NCI-H2171 treated with DMSO at 0.1 percent for 48 hours (cell line): ENCODE data around the gene BRSK2.
"Not testable (repeated sequence)": the region's sequence is repeated elsewhere in the genome, so short reads cannot be mapped to it uniquely, and the experiment has no call there.

Experiments used
- DNase-seq: peaks from one replicate; lab custom pipeline; 2025; lab: John Stamatoyannopoulos, UW

Gene BRSK2

DNA sequence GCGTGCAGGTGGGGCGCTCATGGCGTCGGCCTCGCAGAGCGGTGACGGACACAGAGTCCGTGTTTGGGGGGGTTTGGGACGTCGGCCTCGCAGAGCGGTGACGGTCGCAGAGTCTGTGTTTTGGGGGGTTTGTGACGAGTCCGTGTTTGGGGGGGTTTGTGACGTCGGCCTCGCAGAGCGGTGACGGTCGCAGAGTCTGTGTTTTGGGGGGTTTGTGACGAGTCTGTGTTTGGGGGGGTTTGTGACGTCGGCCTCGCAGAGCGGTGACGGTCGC, 20.1 kb downstream of the BRSK2 start:
- DNase-seq = not testable (repeated sequence)

DNA sequence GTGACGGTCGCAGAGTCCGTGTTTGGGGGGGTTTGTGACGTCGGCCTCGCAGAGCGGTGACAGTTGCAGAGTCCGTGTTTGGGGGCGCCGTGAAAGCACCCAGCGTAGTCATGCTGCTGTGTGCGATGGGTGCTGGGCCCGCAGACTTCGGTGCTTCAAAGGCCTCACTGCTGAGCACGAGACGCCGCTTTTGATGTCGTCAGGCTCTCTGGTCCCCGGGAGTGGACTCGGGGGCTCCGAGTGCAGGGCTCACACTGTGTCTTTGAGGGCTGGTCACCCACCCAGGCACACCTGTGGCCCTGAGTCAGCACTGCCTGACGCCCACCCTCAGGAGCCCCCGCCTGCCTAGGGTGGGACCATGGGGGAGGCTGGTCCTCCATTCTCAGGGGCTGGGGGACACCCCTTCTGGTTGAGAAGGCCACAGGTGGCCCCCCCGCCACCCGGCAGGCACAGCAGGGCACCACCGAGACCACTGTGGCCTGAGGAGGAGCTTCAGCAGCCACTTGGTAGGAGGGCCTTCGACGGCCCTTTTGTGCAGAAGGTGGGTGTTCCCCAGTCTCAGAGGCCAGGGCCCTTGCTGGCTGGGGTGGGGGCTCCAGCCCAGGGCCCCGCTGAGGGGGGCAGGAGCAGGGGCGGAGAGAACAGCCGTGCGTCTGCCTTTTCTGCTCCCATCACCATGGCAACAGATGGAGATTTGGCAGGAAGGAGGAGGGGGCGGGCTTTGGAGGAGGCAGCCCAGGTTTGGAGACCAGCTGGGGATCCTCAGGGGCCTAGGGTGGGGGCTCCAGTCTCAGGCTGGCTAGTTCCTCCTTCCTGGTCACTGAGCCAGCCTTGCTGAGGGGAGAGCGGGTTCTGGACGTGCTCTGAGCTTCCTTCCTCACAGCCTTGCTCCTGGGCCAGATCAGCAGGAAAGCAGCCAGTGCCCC, 20.9 kb downstream of the BRSK2 start:
- DNase-seq = peak; percentile 54

DNA sequence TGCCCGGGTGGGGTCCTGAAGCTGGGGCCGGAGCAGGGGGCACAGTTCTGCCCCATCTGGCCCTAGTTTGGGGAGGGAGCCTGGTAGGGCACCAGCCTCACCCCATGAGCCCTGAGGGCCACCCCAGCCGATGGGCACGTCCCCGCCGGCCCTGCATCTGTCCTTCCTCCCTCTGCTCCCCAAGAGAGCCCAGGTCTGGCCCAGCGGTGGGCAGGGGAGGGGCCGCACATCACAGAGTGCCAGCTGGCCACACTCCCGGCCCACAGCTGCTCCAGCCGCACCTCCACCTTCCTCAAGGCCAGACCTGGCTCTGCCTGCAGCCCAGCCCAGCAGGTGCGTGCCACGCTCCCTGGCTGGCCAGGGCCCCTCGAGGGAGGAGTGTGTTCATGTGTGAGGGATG, 21.6 kb downstream of the BRSK2 start:
- DNase-seq = no peak

DNA sequence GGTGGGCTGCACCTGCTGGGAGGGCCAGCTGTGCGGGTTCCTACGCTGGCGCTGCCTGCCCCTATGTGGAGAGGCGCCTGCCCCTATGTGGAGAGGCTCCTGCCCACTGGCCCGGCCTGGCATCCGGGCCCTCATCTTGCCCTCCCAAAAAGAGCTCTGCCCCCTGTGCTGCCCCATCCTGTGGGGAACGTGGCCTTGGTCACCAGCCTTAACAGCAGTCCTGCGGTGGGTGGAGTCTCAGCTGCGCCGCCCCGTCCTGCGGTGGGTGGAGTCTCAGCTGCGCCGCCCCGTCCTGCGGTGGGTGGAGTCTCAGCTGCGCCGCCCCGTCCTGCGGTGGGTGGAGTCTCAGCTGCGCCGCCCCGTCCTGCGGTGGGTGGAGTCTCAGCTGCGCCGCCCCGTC, 22.0 kb downstream of the BRSK2 start:
- not testable (repeated sequence) for DNase-seq

DNA sequence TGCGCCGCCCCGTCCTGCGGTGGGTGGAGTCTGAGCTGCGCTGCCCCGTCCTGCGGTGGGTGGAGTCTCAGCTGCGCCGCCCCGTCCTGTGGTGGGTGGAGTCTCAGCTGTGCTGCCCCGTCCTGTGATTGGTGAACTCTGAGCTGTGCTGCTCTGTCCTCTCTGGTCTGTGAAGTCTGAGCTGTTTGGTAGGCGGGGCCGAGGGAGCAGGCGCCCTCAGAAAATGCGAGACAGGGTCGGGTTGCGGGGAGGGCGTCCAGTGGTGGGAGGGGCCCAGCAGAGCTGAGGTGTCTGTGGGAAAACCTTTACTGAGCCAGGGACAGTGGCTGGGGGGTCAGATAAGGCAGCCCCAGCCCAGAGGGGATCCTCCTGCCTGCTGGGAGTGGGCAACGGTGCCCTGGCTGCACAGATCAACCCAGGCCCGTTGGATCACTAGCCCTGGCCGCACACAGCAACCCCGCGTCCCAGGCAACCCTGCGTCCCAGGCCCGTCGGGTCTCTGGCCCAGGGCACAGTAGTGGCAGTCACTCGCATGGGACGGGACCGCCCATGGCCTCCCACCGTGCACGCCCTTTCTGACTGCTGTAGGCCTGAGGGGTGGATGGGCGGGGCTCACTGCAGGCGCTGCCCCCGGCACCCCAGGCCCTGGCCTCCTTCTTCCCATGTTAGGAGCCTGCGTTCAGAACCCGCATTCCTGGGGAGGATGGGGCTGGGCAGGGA, 22.8 kb downstream of the BRSK2 start:
- DNase-seq = no peak

DNA sequence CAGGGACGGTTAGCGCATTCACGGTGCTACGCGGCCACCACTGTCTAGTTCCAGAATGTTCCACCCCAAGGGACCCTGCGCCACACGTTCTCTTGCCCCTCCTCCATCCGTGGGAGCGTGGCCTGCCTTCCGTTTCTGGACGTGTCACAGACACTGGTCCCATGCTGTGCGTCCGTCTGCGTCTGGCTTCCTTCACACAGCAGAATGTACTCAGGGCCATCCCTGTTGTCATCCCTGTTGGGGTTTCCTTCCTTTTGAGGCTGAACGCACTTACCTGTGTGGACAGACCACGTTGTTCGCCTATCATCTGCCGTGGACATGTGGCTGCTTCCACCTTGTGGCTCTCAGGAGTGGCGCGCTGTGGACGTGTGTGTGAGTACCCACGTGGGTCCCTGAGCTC, 24.9 kb downstream of the BRSK2 start:
- no peak for DNase-seq

DNA sequence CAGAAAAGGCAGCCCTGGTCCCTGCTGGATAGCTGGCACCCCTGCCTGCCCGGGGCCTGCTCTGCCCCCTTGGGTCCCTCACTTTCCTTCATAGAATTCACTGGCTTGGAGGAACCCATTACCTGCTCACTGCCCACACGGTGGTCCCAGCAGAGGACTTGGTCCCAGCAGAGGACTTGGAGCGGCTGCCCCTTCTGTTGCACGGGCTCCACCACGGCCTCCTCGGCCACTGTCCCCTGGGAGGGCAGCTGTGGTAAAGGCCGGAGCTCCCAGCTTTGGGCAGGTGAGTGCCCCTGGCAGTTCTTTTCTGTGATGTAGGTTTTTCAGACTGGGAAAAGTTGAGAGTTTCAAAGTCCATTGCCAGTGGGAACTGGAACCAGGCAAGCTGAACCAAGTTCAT, 25.9 kb downstream of the BRSK2 start:
- no peak for DNase-seq

DNA sequence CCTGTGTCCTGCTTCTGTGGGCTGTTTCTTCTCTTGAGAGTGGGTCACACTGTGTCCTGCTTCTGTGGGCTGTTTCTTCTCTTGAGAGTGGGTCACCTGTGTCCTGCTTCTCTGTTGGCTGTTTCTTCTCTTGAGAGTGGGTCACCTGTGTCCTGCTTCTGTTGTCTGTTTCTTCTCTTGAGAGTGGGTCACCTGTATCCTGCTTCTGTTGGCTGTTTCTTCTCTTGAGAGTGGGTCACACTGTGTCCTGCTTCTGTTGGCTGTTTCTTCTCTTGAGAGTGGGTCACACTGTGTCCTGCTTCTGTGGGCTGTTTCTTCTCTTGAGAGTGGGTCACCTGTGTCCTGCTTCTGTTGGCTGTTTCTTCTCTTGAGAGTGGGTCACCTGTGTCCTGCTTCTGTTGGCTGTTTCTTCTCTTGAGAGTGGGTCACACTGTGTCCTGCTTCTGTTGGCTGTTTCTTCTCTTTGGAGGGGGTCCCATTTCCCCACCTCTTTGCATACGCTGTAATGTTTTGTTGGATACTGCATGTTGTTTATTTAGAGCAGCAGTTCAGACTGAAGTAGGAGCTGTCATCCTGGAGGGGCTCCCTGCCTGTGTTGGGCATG, 28.6 kb downstream of the BRSK2 start:
- DNase-seq = not testable (repeated sequence)

DNA sequence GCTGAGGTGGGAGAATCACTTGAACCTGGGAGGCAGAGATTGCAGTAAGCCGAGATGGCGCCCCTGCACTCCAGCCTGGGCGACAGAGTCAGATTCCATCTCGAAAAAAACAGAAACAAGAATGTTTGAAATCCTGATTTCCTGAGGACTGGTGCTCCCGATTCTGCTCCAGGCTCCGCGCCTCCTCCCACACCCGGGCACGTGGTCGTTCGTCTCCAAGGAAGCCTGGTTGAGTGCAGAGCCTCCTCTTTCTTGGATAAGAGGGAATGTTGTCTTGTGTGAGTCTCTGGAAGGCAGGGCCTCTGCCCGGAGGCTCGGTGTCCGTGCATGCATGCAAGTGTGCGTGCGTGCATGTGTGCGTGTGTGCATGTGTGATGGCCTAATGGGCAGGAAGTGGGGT, 30.1 kb downstream of the BRSK2 start:
- no peak for DNase-seq

DNA sequence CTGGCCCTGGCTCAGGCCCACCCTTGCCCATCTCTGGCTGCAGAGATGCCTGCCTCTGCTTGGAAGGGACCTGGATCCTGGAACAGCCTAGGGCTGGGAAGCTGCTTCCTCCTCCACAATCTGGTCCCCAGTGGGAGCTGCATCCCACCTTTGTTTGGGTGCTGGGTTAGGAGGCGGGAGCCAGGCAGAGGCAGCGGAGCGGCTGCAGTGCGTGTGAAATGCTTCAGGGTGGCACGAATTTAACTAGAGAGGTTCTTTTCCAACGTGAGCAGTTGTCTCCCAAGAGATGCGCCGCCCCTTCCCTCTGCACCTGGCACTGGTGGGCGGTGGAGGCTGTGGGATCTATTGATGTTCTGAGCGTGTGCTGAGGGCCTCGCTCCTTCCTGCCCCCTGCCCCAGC, 31.6 kb downstream of the BRSK2 start:
- no peak for DNase-seq

DNA sequence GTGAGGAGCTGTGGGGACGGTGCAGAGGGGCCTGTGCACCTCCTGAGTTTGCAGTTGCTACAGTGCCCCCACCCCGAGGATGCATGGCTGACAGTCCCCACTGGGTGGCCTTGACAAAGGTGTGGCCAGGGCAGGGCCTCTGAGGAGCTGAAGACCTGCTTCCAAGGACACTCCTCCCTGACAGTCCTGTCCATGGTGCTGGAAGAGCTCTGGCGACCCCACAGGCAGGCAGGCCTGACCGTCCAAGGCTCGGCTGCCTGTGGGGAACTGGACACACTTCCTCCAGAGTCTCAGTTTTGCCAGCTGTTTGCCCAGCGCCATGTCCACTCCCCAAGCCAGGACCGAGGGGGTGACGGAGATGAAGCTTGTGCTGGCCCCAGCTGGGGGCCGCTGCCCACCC, 32.7 kb downstream of the BRSK2 start:
- DNase-seq = no peak

DNA sequence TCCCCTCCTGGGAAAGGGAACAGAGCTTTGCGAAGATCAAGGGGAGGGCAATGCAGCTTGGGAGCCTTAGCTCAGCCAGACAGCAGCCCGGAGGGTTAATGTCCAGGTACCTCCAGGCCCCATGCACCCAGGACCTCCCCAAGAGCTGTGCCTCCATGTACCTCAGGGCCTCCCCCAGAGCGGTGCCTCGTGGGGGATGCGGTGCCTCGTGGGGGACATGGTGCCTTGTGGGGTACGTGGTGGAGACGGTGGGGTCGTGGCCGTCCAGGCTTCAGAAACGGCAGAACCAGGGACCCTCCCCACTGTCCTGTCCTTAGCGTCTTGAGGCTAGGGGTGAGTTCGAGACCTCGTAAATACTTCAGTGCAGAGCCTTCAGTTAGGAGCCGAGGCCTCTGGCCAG, 33.2 kb downstream of the BRSK2 start:
- DNase-seq = no peak

DNA sequence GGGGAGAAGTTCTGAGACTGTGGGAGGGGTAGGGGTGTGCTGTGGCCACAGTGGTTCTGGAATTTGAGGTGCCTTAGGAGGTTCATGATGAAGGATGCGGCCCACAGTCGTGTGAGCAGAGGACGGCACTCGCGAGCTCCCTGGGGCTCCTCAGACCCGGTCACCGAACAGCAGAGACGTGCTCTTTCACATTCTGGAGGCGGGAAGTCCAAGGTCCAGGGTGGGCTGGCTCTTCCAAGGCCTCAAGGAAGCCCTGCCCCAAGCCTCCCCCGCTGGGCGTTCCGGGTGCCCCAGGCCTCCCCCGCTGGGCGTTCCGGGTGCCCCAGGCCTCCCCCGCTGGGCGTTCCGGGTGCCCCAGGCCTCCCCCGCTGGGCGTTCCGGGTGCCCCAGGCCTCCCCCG, 33.7 kb downstream of the BRSK2 start:
- not testable (repeated sequence) for DNase-seq

DNA sequence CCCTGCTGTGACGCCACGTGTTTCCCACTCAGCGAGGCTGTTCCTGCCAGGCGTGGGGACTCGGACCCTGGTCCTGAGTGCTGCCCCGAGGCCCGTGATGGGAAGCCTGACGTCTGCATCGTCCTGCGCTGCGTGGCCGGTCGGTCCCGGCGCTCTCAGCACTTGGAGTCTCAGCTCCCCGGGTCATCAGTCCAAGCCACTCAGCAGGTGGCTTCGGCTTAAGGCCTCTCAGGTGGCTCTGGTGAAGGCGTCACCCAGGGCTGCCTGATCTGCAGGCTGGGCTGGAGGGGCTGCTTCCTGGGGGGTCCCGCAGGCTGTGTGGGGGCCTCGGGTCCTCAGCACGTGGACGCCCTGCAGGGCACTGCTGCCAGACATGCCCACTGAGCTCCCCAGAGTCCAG, 35.3 kb downstream of the BRSK2 start:
- DNase-seq = no peak

DNA sequence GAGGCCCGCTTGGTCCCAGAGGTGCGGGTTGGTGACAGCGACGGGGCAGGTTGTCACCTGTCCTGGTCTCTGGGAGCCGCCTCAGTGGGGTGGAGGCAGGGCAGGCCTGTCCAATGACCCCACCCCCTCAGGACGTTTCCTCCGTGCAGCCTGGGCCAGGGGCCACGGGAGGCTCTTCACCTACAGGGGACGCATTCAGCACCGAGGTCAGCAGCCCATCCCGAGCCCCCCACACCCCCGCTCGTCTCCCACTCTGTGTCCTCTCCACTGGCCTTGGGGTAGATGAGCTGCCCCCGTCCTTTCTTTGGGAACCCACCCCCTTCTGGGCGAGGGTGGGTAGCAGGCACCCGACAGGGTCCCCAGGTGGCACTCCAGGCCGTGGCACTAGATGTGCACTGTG, 35.7 kb downstream of the BRSK2 start:
- DNase-seq = no peak

DNA sequence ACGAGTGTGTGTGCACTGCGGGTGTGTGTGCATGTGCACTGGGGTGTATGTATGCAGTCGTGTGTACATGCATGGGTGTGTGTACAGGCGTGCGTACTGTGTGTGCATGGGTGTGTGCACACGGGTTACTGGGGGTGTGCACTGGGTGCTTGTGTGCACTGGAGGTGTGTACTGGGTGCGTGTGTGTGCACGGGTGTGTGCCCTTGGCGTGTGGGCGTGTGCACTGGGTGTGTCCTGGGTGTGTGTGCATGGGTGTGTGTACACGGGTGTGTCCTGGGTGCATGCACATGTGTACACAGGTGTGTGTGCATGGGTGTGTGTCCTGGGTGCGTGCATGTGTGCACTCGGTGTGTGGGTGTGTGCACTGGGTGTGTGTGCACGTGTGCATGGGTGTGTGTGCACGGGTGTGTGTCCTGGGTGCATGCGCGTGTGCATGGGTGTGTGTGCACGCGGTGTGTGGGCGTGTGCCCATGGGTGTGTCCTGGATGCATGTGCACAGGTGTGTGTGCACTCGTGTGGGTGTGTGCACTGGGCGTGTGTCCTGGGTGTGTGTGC, 39.1 kb downstream of the BRSK2 start:
- DNase-seq = no peak

DNA sequence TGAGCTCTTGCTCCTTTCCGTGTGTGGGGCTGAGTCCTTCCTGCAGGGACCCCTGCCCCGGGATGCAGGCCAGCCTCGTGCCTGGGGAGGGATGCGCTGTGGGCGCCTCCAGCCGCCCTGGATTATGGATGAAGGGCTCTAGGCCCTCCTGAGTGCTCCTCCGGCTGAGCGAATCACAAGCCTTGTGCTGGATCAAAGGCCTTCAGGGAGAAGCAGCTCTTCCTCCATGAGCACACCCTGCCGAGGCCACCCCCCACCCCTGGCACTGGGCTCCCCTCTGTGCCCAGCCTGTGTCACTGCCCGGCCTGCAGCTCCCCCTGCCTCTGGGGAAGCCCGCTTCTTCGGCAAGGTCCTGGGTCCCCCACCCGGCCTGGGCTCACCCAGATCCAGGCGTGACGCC, 43.8 kb downstream of the BRSK2 start:
- no peak for DNase-seq

DNA sequence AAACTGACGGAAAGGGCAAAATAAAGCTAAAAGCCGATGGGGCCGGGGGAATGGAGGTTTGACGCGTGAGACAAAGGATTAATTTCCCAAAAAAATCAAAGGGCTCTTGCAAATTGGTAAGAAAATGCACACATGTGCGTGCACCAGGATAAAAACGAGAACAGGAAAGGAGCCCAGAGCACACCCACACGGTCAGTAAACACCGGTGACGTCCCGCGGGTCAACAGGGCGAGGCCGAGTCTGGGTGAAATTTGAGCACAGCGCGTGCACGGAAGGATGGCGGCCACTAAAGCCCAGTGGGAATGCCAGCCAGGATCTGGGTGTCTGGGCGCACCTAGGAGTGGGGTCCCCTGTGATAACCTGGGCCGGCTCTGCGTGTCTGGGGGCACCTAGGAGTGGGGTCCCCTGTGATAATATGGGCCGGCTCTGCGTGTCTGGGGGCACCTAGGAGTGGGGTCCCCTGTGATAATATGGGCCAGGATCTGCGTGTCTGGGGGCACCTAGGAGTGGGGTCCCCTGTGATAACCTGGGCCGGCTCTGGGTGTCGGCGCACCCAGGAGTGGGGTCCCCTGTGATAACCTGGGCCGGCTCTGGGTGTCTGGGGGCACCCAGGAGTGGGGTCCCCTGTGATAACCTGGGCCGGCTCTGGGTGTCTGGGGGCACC, 44.4 kb downstream of the BRSK2 start:
- no peak for DNase-seq

DNA sequence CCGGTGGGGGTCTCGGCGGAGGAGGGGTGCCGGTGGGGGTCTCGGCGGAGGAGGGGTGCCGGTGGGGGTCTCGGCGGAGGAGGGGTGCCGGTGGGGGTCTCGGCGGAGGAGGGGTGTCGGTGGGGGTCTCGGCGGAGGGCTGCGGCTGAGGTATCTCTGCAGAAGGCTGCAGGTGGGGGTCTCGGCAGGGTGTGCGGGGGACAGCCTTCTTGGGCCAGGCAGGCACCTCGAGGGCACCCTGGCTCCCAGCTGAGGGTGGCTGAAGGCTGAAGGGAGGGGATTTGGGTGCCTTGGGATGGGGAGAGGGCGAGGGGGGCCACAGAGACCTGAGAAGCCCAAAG, 45.7 kb downstream of the BRSK2 start:
- not testable (repeated sequence) for DNase-seq

DNA sequence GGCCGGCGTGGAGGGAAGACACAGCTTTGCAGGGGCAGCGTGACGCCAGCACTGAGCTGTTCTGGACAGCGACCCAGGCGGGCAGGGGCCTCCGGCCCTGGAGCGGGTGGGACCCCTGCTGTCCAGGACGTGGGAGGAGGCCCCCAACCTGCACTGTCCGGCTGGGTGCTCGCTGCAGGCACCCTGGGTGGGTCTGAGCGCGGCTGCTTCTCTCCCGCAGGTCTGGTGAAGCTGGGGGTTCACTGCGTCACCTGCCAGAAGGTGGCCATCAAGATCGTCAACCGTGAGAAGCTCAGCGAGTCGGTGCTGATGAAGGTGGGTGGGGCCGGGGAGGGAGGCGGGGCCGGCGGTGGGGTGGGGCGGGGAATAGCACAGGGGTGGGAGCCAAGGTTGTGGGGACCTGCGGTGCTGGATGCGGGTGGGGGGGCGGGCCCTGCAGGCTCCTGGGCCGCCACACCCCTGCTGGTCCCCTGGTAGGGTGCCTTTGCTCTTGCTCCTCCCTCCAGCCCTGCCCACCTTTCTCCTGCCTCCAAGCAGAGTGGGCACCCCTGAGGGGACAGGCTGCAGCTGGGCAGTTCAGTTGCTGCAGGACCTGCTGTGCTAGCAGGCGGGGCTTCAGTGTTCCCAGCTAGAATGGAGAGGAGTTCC, 46.2 kb downstream of the BRSK2 start:
- DNase-seq = no peak

DNA sequence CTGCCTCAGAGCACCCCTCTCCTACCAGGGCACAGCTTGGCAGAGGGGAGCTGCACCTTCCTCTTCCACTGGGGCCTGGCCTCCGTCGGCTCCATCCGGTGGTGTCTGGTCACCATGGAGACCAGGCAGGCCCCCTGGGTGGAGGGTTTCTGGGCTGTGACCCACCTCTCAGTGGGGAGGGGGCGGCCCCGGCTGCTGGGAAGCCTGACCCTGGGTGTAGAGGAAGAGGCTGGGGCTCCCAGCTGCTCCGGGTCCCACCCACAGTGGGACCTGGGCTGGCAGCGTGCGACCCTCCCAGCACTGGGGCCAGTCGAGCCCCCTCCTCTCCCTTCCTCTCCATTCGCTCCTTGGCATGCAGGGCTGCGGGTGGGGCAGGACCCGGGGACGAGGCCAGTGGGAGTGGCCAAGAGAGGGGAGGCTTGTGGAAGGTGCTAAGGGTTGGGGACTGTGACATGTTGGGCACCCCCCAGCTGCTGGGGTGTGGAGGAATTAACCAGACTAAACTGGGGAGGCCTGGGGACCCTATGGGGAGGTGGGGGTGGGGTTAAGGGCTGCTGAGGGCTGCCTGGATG, 46.8 kb downstream of the BRSK2 start:
- no peak for DNase-seq

DNA sequence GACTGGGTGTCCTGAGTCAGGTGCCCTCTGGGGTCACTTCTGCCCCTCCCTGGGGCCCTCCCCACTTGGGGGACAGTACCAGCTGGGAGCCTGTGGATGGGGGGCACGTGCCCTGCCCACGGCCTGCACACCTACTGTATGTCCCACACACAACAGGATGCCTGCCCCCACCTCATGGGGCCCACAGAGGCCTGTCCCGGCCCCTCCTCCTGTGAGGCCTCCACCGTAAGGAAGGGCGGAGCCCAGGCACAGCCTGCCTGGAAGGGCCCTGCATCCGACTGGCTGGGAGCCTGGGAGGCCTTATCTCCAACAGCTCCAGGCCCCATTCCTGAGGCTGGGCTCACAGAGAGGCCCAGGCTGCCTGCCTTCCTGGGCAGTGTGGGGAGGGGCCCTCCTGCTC, 47.8 kb downstream of the BRSK2 start:
- no peak for DNase-seq
